Measurements from ENCODE around the gene RPS19.
A peak's percentile ranks its signal among the peaks of the same experiment; 100 is the strongest.

Gene RPS19

DNA sequence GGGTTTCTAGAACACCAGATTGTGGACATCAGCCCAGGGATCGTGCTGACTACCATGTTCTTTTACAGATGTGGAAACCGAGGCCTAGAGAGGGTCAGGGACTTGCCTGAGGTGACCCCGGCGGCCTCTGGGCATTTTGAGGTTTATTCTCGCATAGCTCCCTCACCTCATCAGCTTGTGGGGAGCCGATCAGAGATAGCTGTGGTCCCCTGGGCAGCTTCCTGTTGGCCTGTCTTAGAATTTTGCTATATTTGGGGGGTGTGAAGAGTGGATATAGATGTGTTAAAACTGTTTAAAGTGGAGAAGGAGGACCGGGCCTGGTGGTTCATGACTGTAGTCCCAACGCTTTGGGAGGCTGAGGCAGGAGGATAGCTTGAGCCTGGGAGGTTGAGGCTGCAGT is 29.8 kb downstream of the RPS19 start:
- no peaks in the 10 kb centered on the region for H3K9me3 ChIP-seq
- H3K27me3 ChIP-seq = no peaks in the 10 kb centered on the region
- no peak for DNase-seq
- no peaks in the 10 kb centered on the region for H3K4me1 ChIP-seq
- H3K4me3 ChIP-seq (ENCODE audit: low read depth, low read length) = no peak overlapping the region
- no peaks in the 10 kb centered on the region for H3K36me3 ChIP-seq
- TF ChIP-seq, protein P1, sequence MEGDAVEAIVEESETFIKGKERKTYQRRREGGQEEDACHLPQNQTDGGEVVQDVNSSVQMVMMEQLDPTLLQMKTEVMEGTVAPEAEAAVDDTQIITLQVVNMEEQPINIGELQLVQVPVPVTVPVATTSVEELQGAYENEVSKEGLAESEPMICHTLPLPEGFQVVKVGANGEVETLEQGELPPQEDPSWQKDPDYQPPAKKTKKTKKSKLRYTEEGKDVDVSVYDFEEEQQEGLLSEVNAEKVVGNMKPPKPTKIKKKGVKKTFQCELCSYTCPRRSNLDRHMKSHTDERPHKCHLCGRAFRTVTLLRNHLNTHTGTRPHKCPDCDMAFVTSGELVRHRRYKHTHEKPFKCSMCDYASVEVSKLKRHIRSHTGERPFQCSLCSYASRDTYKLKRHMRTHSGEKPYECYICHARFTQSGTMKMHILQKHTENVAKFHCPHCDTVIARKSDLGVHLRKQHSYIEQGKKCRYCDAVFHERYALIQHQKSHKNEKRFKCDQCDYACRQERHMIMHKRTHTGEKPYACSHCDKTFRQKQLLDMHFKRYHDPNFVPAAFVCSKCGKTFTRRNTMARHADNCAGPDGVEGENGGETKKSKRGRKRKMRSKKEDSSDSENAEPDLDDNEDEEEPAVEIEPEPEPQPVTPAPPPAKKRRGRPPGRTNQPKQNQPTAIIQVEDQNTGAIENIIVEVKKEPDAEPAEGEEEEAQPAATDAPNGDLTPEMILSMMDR (IDR thresholded peaks at IDR 0.05; ENCODE audit: low read depth, low read length) = no peak

DNA sequence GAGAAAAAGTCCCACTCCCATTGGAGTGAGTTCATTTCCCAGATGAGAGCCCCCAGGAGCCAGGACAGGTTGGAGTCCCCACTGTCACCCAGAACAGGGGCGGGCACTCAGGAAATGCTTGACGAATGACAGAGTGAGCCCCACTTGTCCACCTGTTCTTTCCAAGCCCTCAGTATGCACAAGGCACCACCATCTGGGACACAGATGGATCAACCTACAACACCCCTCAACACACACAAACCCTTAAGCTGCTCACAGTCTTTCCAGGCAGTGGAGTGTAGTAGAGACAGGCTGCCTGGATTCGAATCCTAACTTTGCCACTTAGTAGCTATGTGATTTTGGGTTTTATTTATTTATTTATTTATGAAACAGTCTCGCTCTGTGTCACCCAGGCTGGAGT is 30.9 kb downstream of the RPS19 start:
- TF ChIP-seq, protein P1 (IDR thresholded peaks at IDR 0.05; ENCODE audit: low read depth, low read length) = no peak
- no peak overlapping the region for H3K4me3 ChIP-seq (ENCODE audit: low read depth, low read length)
- DNase-seq = no peak
- no peaks in the 10 kb centered on the region for H3K27me3 ChIP-seq
- 0 out of 2 replicates have a peak, but pooled peaks cover 2% of the 10 kb centered on the region for H3K36me3 ChIP-seq
- no peaks in the 10 kb centered on the region for H3K4me1 ChIP-seq
- no peaks in the 10 kb centered on the region for H3K9me3 ChIP-seq

DNA sequence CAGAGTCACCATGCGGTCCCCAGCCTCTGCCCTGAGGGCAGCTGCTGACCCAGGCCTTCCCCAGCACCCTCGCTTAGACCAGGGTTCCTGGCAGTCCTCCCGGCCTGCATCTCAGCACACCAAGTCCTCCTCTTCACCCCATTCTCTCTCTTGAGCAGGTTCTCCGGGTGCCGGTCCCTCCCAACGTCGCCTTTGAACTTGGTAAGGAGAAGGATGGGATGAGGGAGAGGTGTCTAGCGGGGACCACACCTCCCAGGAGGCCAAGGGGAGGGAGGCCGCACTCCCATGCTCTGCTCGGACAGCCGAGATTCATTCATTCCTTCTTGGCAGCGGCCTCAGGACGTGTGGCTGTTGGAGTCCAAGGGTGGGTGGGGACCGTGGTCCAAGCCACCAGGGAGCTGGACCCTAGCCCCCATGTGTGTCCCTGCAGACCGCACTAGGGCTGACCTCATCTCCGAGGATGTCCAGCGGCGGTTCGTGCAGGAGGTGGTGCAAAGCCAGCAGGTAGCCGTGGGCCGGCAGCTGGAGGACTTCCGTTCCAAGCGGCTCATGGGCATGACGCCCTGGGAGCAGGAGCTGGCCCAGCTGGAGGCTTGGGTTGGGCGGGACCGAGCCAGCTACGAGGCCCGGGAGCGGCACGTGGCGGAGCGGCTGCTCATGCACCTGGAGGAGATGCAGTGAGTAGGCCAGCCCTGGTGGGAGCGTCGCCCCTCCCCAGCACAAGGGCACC is 32.3 kb downstream of the RPS19 start:
- Histone ChIP-seq H3K4me3 (ENCODE audit: low read depth, low read length) (no peak overlapping the region), H3K9me3 (no peaks in the 10 kb centered on the region), H3K36me3 (0 out of 2 replicates have a peak, but pooled peaks cover 2% of the 10 kb centered on the region), H3K4me1 (no peaks in the 10 kb centered on the region), H3K27me3 (no peaks in the 10 kb centered on the region)
- TF ChIP-seq, protein P1 (IDR thresholded peaks at IDR 0.05; ENCODE audit: low read depth, low read length) = no peak
- DNase-seq = no peak

DNA sequence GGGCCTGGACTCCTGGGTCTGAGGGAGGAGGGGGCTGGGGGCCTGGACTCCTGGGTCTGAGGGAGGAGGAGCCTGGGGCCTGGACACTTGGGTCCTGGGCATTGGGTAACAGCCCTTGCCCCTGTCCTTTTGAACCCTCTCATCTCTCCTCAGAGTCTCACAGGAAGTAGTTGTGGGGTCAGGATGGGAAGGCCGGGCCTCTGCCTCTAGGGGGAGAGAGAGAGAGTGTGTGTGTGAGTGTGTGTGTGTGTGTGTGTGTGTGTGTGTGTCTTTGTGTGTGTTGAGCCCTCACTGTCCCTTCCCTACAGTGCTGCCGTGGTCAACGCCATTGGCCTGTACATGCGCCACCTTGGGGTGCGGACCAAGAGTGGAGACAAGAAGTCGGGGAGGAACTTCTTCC is 33.8 kb downstream of the RPS19 start:
- Histone ChIP-seq H3K27me3 (no peaks in the 10 kb centered on the region), H3K9me3 (no peaks in the 10 kb centered on the region), H3K4me3 (ENCODE audit: low read depth, low read length) (no peak overlapping the region), H3K36me3 (0 out of 2 replicates have a peak, but pooled peaks cover 2% of the 10 kb centered on the region), H3K4me1 (no peaks in the 10 kb centered on the region)
- TF ChIP-seq, protein P1 (IDR thresholded peaks at IDR 0.05; ENCODE audit: low read depth, low read length) = peak; percentile 23; the same call in 1 of the 2 replicates
- DNase-seq = no peak

DNA sequence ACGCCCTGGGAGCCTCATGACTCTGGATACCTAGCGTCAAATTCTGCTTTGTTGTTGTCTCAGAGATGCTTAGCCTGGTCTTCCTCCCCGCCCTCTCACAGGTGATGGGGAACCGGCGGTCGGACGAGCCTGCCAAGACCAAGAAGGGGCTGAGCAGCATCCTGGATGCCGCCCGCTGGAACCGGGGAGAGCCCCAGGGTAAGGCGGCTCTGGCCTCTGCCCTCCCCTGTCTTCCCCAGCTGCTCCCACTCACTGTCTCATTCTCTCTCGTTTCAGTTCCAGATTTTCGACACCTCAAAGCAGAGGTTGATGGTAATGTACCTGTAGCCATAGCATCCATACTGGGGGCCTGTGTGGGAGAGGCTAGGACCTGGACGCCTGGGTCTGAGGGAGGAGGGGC is 34.3 kb downstream of the RPS19 start:
- Histone ChIP-seq H3K27me3 (no peaks in the 10 kb centered on the region), H3K36me3 (0 out of 2 replicates have a peak, but pooled peaks cover 2% of the 10 kb centered on the region), H3K9me3 (no peaks in the 10 kb centered on the region), H3K4me1 (no peaks in the 10 kb centered on the region), H3K4me3 (ENCODE audit: low read depth, low read length) (no peak overlapping the region)
- no peak for DNase-seq
- TF ChIP-seq, protein P1 (IDR thresholded peaks at IDR 0.05; ENCODE audit: low read depth, low read length) = no peak

All from BE2C (cell line).